ENCODE data around the gene BIRC2. TPM values are rescaled to one million over a fixed set of nuclear protein-coding genes. Genes with fewer than 3 reads are reported as not detected.

The BIRC2 gene
- total and polyA plus RNA-seq, 10 of the 15 experiments (the other 5 are each of a cell fraction or from before 2014, with no cell fraction given): 13.8 to 75.8 (median 26.5) TPM

DNA sequence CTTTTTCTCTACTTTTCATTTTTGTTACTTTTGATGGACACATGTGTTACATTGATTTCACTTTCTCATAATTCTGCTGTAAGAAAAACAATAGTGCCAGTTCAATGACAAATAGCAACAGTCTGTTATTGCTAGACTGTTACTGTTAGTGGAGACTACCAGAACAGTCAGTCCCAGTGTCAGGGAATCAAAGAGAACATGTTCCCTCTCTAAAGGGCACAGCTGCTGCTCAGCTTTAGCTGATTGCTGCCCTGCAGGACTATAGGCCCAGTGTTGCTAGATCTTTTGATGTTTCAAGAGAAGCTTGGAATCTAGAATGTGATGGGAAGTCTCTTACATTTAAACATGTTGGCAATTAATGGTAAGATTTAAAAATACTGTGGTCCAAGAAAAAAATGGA is 26.3 kb upstream of the BIRC2 start (continued):
- TF ChIP-seq NFYA (IDR thresholded peaks at IDR 0.05; ENCODE audit: borderline replicate concordance, low read depth, low read length) (no peak), BHLHE40 (IDR thresholded peaks at IDR 0.05; ENCODE audit: borderline replicate concordance in 1 of 2, low read depth in 2 of 2, low read length in 1 of 2) (no peak), IRF4 (IDR thresholded peaks at IDR 0.05; ENCODE audit: low read depth, low read length) (no peak), STAT3 (IDR thresholded peaks at IDR 0.05; ENCODE audit: low read depth, low read length) (no peak)

DNA sequence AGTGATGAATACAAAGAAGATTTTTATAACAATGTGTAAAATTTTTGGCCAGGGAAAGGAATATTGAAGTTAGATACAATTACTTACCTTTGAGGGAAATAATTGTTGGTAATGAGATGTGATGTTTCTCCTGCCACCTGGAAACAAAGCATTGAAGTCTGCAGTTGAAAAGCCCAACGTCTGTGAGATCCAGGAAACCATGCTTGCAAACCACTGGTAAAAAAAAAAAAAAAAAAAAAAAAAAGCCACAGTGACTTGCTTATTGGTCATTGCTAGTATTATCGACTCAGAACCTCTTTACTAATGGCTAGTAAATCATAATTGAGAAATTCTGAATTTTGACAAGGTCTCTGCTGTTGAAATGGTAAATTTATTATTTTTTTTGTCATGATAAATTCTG is 24.5 kb upstream of the BIRC2 start:
- Histone ChIP-seq H3K9me3 (replicated peaks; ENCODE audit: control insufficient read depth, insufficient read depth, low read length) (no peaks in the 10 kb centered on the region), H3K27ac (ENCODE audit: control insufficient read depth, insufficient read depth) (peak overlapping the region; percentile 26; the same call in 1 of the 2 replicates), H3K27me3 (replicated peaks in 1 of 2; ENCODE audit: control insufficient read depth in 2 of 2, insufficient read depth in 2 of 2, low read length in 1 of 2) (no peaks in the 10 kb centered on the region), H3K36me3 (ENCODE audit: control insufficient read depth in 2 of 2, insufficient read depth in 2 of 2, low read length in 1 of 2) (peaks cover 2 to 12% of the 10 kb centered on the region in 2 experiments; a peak in 3 of 4 replicates), H4K20me1 (ENCODE audit: control insufficient read depth, insufficient read depth) (no peaks in the 10 kb centered on the region), H3K4me1 (ENCODE audit: control insufficient read depth, insufficient read depth, low read length) (no peaks in the 10 kb centered on the region), H3K4me2 (ENCODE audit: control insufficient read depth, insufficient read depth) (peak overlapping the region; percentile 52), H3K79me2 (ENCODE audit: control insufficient read depth, insufficient read depth, low read length) (peaks cover 93% of the 10 kb centered on the region), H2AFZ (ENCODE audit: control insufficient read depth, low read depth, low read length) (no peak overlapping the region), H3K9ac (ENCODE audit: control insufficient read depth, insufficient read depth, low read length) (0 out of 2 replicates have a peak overlapping the region, but pooled peaks have one; percentile 25), H3K4me3 (peak overlapping the region; percentile 65)
- no TSS peak for BruUV-seq (replicated peaks)
- in situ Hi-C loops (cut with MboI): no loop called here
- no peak for DNase-seq (ENCODE audit: low read depth, low spot score)
- FAIRE-seq: no peak
- CTCF ChIA-PET: interaction anchor here (0.7 to 4.8 kb wide), 8 partner anchors 11 to 343 kb away, joined by 3 to 86 read pairs (median 9); no protein-coding TSS in a partner anchor
- RAD21 ChIA-PET (ENCODE audit: unreplicated experiment): interaction anchor here (2.2 to 5.0 kb wide), 3 partner anchors 10 to 291 kb away, joined by 6 to 61 read pairs (median 28); no protein-coding TSS in a partner anchor
- SMC1A ChIA-PET (ENCODE audit: uncharacterized antibody, unreplicated experiment): interaction anchor here (0.8 to 13.5 kb wide), 6 partner anchors 11 to 294 kb away, joined by 3 to 255 read pairs (median 6); no protein-coding TSS in a partner anchor
- POLR2A ChIA-PET: no interaction called here
- 0% methylated on average over 2 of the region's 2 CpGs for WGBS (ENCODE audit: insufficient coverage, insufficient replicate concordance, low lambda C conversion rate, missing lambda C conversion rate)
- ATAC-seq: no peak
- intact Hi-C loops (cut with micrococcal nuclease; ENCODE audit: unreplicated experiment): no loop called here
- TF ChIP-seq, protein P1, sequence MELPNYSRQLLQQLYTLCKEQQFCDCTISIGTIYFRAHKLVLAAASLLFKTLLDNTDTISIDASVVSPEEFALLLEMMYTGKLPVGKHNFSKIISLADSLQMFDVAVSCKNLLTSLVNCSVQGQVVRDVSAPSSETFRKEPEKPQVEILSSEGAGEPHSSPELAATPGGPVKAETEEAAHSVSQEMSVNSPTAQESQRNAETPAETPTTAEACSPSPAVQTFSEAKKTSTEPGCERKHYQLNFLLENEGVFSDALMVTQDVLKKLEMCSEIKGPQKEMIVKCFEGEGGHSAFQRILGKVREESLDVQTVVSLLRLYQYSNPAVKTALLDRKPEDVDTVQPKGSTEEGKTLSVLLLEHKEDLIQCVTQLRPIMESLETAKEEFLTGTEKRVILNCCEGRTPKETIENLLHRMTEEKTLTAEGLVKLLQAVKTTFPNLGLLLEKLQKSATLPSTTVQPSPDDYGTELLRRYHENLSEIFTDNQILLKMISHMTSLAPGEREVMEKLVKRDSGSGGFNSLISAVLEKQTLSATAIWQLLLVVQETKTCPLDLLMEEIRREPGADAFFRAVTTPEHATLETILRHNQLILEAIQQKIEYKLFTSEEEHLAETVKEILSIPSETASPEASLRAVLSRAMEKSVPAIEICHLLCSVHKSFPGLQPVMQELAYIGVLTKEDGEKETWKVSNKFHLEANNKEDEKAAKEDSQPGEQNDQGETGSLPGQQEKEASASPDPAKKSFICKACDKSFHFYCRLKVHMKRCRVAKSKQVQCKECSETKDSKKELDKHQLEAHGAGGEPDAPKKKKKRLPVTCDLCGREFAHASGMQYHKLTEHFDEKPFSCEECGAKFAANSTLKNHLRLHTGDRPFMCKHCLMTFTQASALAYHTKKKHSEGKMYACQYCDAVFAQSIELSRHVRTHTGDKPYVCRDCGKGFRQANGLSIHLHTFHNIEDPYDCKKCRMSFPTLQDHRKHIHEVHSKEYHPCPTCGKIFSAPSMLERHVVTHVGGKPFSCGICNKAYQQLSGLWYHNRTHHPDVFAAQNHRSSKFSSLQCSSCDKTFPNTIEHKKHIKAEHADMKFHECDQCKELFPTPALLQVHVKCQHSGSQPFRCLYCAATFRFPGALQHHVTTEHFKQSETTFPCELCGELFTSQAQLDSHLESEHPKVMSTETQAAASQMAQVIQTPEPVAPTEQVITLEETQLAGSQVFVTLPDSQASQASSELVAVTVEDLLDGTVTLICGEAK (IDR thresholded peaks at IDR 0.05; ENCODE audit: borderline replicate concordance): no peak
- TF ChIP-seq ZNF384 (IDR thresholded peaks at IDR 0.05; ENCODE audit: borderline replicate concordance, low read depth, low read length) (peak; percentile 95), FOXK2 (IDR thresholded peaks at IDR 0.05) (no peak), EP300 (IDR thresholded peaks at IDR 0.05; ENCODE audit: borderline replicate concordance in 1 of 2, control insufficient read depth in 1 of 2, low read depth in 2 of 2, low read length in 2 of 2) (no peak)
- TF ChIP-seq, protein P2, sequence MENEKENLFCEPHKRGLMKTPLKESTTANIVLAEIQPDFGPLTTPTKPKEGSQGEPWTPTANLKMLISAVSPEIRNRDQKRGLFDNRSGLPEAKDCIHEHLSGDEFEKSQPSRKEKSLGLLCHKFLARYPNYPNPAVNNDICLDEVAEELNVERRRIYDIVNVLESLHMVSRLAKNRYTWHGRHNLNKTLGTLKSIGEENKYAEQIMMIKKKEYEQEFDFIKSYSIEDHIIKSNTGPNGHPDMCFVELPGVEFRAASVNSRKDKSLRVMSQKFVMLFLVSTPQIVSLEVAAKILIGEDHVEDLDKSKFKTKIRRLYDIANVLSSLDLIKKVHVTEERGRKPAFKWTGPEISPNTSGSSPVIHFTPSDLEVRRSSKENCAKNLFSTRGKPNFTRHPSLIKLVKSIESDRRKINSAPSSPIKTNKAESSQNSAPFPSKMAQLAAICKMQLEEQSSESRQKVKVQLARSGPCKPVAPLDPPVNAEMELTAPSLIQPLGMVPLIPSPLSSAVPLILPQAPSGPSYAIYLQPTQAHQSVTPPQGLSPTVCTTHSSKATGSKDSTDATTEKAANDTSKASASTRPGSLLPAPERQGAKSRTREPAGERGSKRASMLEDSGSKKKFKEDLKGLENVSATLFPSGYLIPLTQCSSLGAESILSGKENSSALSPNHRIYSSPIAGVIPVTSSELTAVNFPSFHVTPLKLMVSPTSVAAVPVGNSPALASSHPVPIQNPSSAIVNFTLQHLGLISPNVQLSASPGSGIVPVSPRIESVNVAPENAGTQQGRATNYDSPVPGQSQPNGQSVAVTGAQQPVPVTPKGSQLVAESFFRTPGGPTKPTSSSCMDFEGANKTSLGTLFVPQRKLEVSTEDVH (IDR thresholded peaks at IDR 0.05; ENCODE audit: low read depth, partially characterized antibody): no peak
- TF ChIP-seq, protein P3, sequence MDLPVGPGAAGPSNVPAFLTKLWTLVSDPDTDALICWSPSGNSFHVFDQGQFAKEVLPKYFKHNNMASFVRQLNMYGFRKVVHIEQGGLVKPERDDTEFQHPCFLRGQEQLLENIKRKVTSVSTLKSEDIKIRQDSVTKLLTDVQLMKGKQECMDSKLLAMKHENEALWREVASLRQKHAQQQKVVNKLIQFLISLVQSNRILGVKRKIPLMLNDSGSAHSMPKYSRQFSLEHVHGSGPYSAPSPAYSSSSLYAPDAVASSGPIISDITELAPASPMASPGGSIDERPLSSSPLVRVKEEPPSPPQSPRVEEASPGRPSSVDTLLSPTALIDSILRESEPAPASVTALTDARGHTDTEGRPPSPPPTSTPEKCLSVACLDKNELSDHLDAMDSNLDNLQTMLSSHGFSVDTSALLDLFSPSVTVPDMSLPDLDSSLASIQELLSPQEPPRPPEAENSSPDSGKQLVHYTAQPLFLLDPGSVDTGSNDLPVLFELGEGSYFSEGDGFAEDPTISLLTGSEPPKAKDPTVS (IDR thresholded peaks at IDR 0.05; ENCODE audit: low read depth, low read length): no peak
- TF ChIP-seq, protein P4, sequence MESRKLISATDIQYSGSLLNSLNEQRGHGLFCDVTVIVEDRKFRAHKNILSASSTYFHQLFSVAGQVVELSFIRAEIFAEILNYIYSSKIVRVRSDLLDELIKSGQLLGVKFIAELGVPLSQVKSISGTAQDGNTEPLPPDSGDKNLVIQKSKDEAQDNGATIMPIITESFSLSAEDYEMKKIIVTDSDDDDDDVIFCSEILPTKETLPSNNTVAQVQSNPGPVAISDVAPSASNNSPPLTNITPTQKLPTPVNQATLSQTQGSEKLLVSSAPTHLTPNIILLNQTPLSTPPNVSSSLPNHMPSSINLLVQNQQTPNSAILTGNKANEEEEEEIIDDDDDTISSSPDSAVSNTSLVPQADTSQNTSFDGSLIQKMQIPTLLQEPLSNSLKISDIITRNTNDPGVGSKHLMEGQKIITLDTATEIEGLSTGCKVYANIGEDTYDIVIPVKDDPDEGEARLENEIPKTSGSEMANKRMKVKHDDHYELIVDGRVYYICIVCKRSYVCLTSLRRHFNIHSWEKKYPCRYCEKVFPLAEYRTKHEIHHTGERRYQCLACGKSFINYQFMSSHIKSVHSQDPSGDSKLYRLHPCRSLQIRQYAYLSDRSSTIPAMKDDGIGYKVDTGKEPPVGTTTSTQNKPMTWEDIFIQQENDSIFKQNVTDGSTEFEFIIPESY (IDR thresholded peaks at IDR 0.05): no peak

Measured in GM12878 (cell line).